ENCODE measurements around the gene E4F1.

The E4F1 gene

DNA sequence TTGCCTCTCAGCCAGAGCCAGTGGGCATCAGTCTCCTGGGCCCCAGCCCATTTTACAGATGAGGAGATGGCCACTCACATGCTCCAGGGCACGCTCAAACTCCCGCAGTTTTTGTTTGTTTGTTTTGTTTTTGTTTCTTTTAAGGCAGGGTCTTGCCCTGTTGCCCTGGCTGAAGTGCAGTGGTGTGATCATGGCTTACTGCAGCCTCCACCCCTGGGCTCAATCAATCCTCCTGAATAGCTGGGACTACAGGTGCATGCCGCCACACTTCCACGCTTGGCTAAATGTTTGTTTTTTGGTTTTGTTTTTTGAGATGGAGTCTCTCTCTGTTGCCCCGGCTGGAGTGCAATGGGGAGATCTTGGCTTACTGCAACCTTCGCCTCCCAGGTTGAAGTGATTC is 3.5 kb downstream of the E4F1 start:
- Histone ChIP-seq H2BK15ac (ENCODE audit: low read depth, poor library complexity, severe bottlenecking) (no peak overlapping the region), H2BK5ac (ENCODE audit: low read depth, low read length, poor library complexity, severe bottlenecking) (no peak overlapping the region), H4K91ac (ENCODE audit: low read length) (no peak overlapping the region), H3K9ac (ENCODE audit: low read length) (no peak overlapping the region), H3K18ac (ENCODE audit: low read depth in 1 of 2, low read length in 2 of 2) (no peak overlapping the region), H3K79me1 (replicated peaks; ENCODE audit: low read length, poor library complexity, severe bottlenecking) (peaks cover 24% of the 10 kb centered on the region), H3K36me3 (ENCODE audit: control insufficient read depth in 1 of 2, insufficient read depth in 2 of 2, low read depth in 1 of 2, low read length in 2 of 2) (peaks cover 32 to 52% of the 10 kb centered on the region in 2 experiments), H2AK5ac (ENCODE audit: low read length, severe bottlenecking) (no peak overlapping the region), H3K4ac (ENCODE audit: low read depth in 1 of 2, low read length in 2 of 2) (no peak overlapping the region), H2BK120ac (ENCODE audit: low read depth, low read length) (no peak overlapping the region), H3K23ac (ENCODE audit: low read length in 2 of 2) (no peak overlapping the region), H2BK12ac (ENCODE audit: low read length in 2 of 2) (no peak overlapping the region), H3K9me3 (ENCODE audit: control insufficient read depth, low read length) (no peaks in the 10 kb centered on the region), H4K8ac (ENCODE audit: low read length) (no peak overlapping the region), H3K4me3 (ENCODE audit: insufficient read depth in 1 of 2, low read depth in 1 of 2, low read length in 2 of 2) (no peak overlapping the region), H3K4me2 (ENCODE audit: low read length, poor library complexity, severe bottlenecking) (no peak overlapping the region), H2AFZ (ENCODE audit: low read depth, low read length) (no peak overlapping the region), H3K4me1 (ENCODE audit: control insufficient read depth, insufficient read depth, low read depth, low read length) (peaks cover 30% of the 10 kb centered on the region), H3K27me3 (ENCODE audit: control insufficient read depth in 1 of 2, insufficient read depth in 1 of 2, low read length in 2 of 2) (no peaks in the 10 kb centered on the region), H3K14ac (ENCODE audit: low read length in 2 of 2) (no peak overlapping the region), H3K27ac (ENCODE audit: low read length, poor library complexity, severe bottlenecking) (no peak overlapping the region)
- DNase-seq = no peak
- WGBS = 95% methylated on average over 6 of the region's 6 CpGs

DNA sequence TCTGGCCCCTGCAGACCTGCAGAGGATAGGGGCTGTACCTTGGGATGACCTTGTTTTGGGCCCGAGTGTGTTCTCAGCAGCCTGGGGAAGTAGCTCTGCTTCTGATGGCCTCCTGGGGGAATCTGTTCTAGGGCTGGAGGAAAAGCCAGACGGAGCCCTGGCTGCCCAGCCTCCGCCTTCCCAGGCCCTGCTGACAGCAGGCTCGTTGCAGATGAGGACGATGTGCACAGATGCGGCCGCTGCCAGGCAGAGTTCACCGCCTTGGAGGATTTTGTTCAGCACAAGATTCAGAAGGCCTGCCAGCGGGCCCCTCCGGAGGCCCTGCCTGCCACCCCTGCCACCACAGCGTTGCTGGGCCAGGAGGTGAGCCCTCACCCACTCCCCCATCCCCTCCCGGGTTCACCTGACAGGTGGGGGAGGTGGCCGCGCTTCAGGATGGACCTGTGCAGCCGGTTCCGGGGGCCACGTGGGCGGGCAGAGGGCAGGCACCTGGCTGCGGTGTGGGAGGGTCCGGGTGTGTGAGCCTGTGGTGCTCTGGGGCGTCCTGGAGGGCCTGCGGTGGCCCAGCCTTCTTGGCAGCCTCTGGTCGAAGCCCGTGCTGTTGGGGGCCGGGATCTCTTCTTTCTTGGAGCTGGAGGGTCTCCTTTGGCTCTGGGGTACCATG is 4.9 kb downstream of the E4F1 start:
- Histone ChIP-seq H3K4me2 (ENCODE audit: low read length, poor library complexity, severe bottlenecking) (no peak overlapping the region), H2BK5ac (ENCODE audit: low read depth, low read length, poor library complexity, severe bottlenecking) (no peak overlapping the region), H2AK5ac (ENCODE audit: low read length, severe bottlenecking) (no peak overlapping the region), H3K4me1 (ENCODE audit: control insufficient read depth, insufficient read depth, low read depth, low read length) (peaks cover 28% of the 10 kb centered on the region), H3K4me3 (ENCODE audit: insufficient read depth in 1 of 2, low read depth in 1 of 2, low read length in 2 of 2) (no peak overlapping the region), H3K9ac (ENCODE audit: low read length) (no peak overlapping the region), H3K14ac (ENCODE audit: low read length in 2 of 2) (no peak overlapping the region), H4K91ac (ENCODE audit: low read length) (no peak overlapping the region), H3K27ac (ENCODE audit: low read length, poor library complexity, severe bottlenecking) (no peak overlapping the region), H3K9me3 (ENCODE audit: control insufficient read depth, low read length) (no peaks in the 10 kb centered on the region), H3K79me1 (replicated peaks; ENCODE audit: low read length, poor library complexity, severe bottlenecking) (peaks cover 31% of the 10 kb centered on the region), H4K8ac (ENCODE audit: low read length) (no peak overlapping the region), H3K27me3 (ENCODE audit: control insufficient read depth in 1 of 2, insufficient read depth in 1 of 2, low read length in 2 of 2) (no peaks in the 10 kb centered on the region), H2AFZ (ENCODE audit: low read depth, low read length) (no peak overlapping the region), H3K18ac (ENCODE audit: low read depth in 1 of 2, low read length in 2 of 2) (no peak overlapping the region), H2BK12ac (ENCODE audit: low read length in 2 of 2) (no peak overlapping the region), H3K4ac (ENCODE audit: low read depth in 1 of 2, low read length in 2 of 2) (no peak overlapping the region), H3K23ac (ENCODE audit: low read length in 2 of 2) (no peak overlapping the region), H2BK120ac (ENCODE audit: low read depth, low read length) (no peak overlapping the region), H2BK15ac (ENCODE audit: low read depth, poor library complexity, severe bottlenecking) (no peak overlapping the region), H3K36me3 (ENCODE audit: control insufficient read depth in 1 of 2, insufficient read depth in 2 of 2, low read depth in 1 of 2, low read length in 2 of 2) (peaks cover 45 to 65% of the 10 kb centered on the region in 2 experiments)
- 96% methylated on average over 25 of the region's 25 CpGs for WGBS
- DNase-seq = no peak

DNA sequence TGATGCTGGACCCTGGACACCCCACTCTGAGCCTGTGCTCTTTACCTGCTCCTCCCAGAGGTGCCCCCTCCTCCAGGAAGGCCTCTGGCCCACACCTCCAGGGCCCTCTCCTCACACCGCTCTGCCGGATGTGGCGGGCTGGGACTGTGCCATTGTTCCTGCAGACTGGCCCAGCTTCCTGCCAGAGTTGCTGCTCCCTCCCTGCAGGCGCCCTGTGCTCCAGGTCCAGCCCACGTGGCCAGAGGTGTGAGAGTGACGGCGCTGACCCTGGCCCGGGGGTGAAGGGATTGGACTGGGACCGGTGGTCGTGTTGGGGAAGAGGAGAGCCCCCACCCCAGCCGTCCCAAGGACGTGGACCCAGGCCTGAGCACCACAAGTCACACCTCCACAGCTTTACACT is 5.7 kb downstream of the E4F1 start:
- H3K79me1 ChIP-seq (replicated peaks; ENCODE audit: low read length, poor library complexity, severe bottlenecking) = peaks cover 32% of the 10 kb centered on the region
- 92% methylated on average over 12 of the region's 12 CpGs for WGBS
- H4K8ac ChIP-seq (ENCODE audit: low read length) = no peak overlapping the region
- no peak overlapping the region for H3K4me2 ChIP-seq (ENCODE audit: low read length, poor library complexity, severe bottlenecking)
- no peak overlapping the region for H2AK5ac ChIP-seq (ENCODE audit: low read length, severe bottlenecking)
- no peak overlapping the region for H3K14ac ChIP-seq (ENCODE audit: low read length in 2 of 2)
- no peak overlapping the region for H3K9ac ChIP-seq (ENCODE audit: low read length)
- H3K9me3 ChIP-seq (ENCODE audit: control insufficient read depth, low read length) = no peaks in the 10 kb centered on the region
- peaks cover 53 to 73% of the 10 kb centered on the region in 2 experiments for H3K36me3 ChIP-seq (ENCODE audit: control insufficient read depth in 1 of 2, insufficient read depth in 2 of 2, low read depth in 1 of 2, low read length in 2 of 2)
- H3K27ac ChIP-seq (ENCODE audit: low read length, poor library complexity, severe bottlenecking) = no peak overlapping the region
- no peak overlapping the region for H3K18ac ChIP-seq (ENCODE audit: low read depth in 1 of 2, low read length in 2 of 2)
- no peak overlapping the region for H2BK5ac ChIP-seq (ENCODE audit: low read depth, low read length, poor library complexity, severe bottlenecking)
- no peak overlapping the region for H3K23ac ChIP-seq (ENCODE audit: low read length in 2 of 2)
- H4K91ac ChIP-seq (ENCODE audit: low read length) = no peak overlapping the region
- H2AFZ ChIP-seq (ENCODE audit: low read depth, low read length) = no peak overlapping the region
- H2BK120ac ChIP-seq (ENCODE audit: low read depth, low read length) = no peak overlapping the region
- H2BK15ac ChIP-seq (ENCODE audit: low read depth, poor library complexity, severe bottlenecking) = no peak overlapping the region
- H3K27me3 ChIP-seq (ENCODE audit: control insufficient read depth in 1 of 2, insufficient read depth in 1 of 2, low read length in 2 of 2) = no peaks in the 10 kb centered on the region
- H3K4me1 ChIP-seq (ENCODE audit: control insufficient read depth, insufficient read depth, low read depth, low read length) = peaks cover 28% of the 10 kb centered on the region
- peak overlapping the region in 1 of 2 experiments; percentile 34 for H2BK12ac ChIP-seq (ENCODE audit: low read length in 2 of 2)
- no peak overlapping the region for H3K4ac ChIP-seq (ENCODE audit: low read depth in 1 of 2, low read length in 2 of 2)
- no peak for DNase-seq
- H3K4me3 ChIP-seq (ENCODE audit: insufficient read depth in 1 of 2, low read depth in 1 of 2, low read length in 2 of 2) = no peak overlapping the region

DNA sequence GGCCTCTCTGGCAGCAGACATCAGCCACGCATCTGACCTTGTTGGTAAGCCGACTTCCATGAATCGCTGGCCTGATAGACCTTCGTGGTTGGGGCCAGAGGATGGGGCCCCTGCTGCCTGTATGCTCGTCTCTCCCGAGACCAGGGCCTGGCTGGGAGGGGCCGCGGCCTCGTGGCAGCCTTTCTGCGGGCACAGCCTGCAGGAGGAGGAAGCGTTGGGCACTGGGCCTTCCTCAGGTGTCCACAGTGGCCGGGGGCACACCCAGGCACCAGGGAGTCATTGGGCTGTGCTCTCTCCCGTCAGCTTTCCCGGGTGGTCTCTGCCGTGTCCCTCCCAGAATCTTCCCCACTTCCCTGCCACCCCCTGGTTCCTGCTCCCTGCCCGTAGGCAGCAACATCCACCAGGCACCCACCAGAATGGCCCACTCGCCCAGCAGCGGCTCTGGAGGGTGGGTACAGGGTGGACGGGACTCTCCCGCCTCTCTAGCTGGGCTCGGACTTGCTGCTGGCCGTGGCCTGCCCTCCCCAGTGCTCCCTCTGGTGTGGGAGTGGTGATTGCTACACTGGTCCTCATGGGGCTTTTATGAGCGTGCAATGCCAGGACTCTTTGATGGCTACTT is 6.3 kb downstream of the E4F1 start:
- no peaks in the 10 kb centered on the region for H3K9me3 ChIP-seq (ENCODE audit: control insufficient read depth, low read length)
- H3K4ac ChIP-seq (ENCODE audit: low read depth in 1 of 2, low read length in 2 of 2) = no peak overlapping the region
- H3K4me2 ChIP-seq (ENCODE audit: low read length, poor library complexity, severe bottlenecking) = no peak overlapping the region
- 96% methylated on average over 19 of the region's 23 CpGs for WGBS
- H2BK15ac ChIP-seq (ENCODE audit: low read depth, poor library complexity, severe bottlenecking) = no peak overlapping the region
- H4K91ac ChIP-seq (ENCODE audit: low read length) = no peak overlapping the region
- no peak overlapping the region for H3K9ac ChIP-seq (ENCODE audit: low read length)
- peaks cover 32% of the 10 kb centered on the region for H3K79me1 ChIP-seq (replicated peaks; ENCODE audit: low read length, poor library complexity, severe bottlenecking)
- H2BK12ac ChIP-seq (ENCODE audit: low read length in 2 of 2) = no peak overlapping the region
- no peak overlapping the region for H2AFZ ChIP-seq (ENCODE audit: low read depth, low read length)
- H4K8ac ChIP-seq (ENCODE audit: low read length) = no peak overlapping the region
- no peak overlapping the region for H3K14ac ChIP-seq (ENCODE audit: low read length in 2 of 2)
- peaks cover 24% of the 10 kb centered on the region for H3K4me1 ChIP-seq (ENCODE audit: control insufficient read depth, insufficient read depth, low read depth, low read length)
- no peak overlapping the region for H3K23ac ChIP-seq (ENCODE audit: low read length in 2 of 2)
- no peak for DNase-seq
- no peak overlapping the region for H2BK120ac ChIP-seq (ENCODE audit: low read depth, low read length)
- H2AK5ac ChIP-seq (ENCODE audit: low read length, severe bottlenecking) = no peak overlapping the region
- no peak overlapping the region for H3K4me3 ChIP-seq (ENCODE audit: insufficient read depth in 1 of 2, low read depth in 1 of 2, low read length in 2 of 2)
- H3K27ac ChIP-seq (ENCODE audit: low read length, poor library complexity, severe bottlenecking) = no peak overlapping the region
- H3K36me3 ChIP-seq (ENCODE audit: control insufficient read depth in 1 of 2, insufficient read depth in 2 of 2, low read depth in 1 of 2, low read length in 2 of 2) = peaks cover 58 to 80% of the 10 kb centered on the region in 2 experiments
- no peak overlapping the region for H2BK5ac ChIP-seq (ENCODE audit: low read depth, low read length, poor library complexity, severe bottlenecking)
- no peaks in the 10 kb centered on the region for H3K27me3 ChIP-seq (ENCODE audit: control insufficient read depth in 1 of 2, insufficient read depth in 1 of 2, low read length in 2 of 2)
- H3K18ac ChIP-seq (ENCODE audit: low read depth in 1 of 2, low read length in 2 of 2) = no peak overlapping the region
